Parathyroid adenoma (tissue), 2 donors: ENCODE data around the gene RASA3.

Experiments used
- H2AFZ ChIP-seq: fragments of 300-600 bp; sonication (generic); one replicate; pipeline ENCODE4 v1.7.0; 2017; ENCODE audit warnings: antibody characterized with exemption, mild to moderate bottlenecking
- H3K27ac ChIP-seq: fragments of 300-600 bp; sonication (generic); one replicate; pipeline ENCODE4 v1.7.0; 2017
- H3K27me3 ChIP-seq: fragments of 300-600 bp; sonication (generic); one replicate; pipeline ENCODE4 v1.7.0; 2017; ENCODE audit warnings: low read length; ENCODE audit not compliant: control insufficient read depth, insufficient read depth
- H3K36me3 ChIP-seq: fragments of 300-600 bp; sonication (generic); one replicate; pipeline ENCODE4 v1.7.0; 2017; ENCODE audit warnings: low read length; ENCODE audit not compliant: control insufficient read depth, insufficient read depth
- H3K4me1 ChIP-seq: fragments of 300-600 bp; sonication (generic); one replicate; pipeline ENCODE4 v1.7.0; 2017; ENCODE audit warnings: control low read depth
- H3K4me2 ChIP-seq: fragments of 300-600 bp; sonication (generic); one replicate; pipeline ENCODE4 v1.7.0; 2017; ENCODE audit warnings: low read length
- H3K4me3 ChIP-seq: fragments of 300-600 bp; sonication (generic); one replicate; pipeline ENCODE4 v1.7.0; 2017; ENCODE audit warnings: low read depth, low read length
- H3K79me2 ChIP-seq: fragments of 300-600 bp; sonication (generic); one replicate; pipeline ENCODE4 v1.7.0; 2017; ENCODE audit warnings: control low read depth
- H3K9ac ChIP-seq: fragments of 300-600 bp; sonication (generic); one replicate; pipeline ENCODE4 v1.7.0; 2017; ENCODE audit warnings: mild to moderate bottlenecking
- H3K9me3 ChIP-seq: fragments of 300-600 bp; sonication (generic); one replicate; pipeline ENCODE4 v1.7.0; 2017; ENCODE audit warnings: low read length; ENCODE audit not compliant: control insufficient read depth
- TF ChIP-seq, protein P1 (sequence below): fragments of 300-600 bp; sonication (generic); IDR thresholded peaks from one replicate; pipeline ENCODE4 v1.7.0; 2017; ENCODE audit warnings: antibody characterized with exemption, mild to moderate bottlenecking
- donor health status: primary hyperparathyroidism.

RASA3 gene

DNA sequence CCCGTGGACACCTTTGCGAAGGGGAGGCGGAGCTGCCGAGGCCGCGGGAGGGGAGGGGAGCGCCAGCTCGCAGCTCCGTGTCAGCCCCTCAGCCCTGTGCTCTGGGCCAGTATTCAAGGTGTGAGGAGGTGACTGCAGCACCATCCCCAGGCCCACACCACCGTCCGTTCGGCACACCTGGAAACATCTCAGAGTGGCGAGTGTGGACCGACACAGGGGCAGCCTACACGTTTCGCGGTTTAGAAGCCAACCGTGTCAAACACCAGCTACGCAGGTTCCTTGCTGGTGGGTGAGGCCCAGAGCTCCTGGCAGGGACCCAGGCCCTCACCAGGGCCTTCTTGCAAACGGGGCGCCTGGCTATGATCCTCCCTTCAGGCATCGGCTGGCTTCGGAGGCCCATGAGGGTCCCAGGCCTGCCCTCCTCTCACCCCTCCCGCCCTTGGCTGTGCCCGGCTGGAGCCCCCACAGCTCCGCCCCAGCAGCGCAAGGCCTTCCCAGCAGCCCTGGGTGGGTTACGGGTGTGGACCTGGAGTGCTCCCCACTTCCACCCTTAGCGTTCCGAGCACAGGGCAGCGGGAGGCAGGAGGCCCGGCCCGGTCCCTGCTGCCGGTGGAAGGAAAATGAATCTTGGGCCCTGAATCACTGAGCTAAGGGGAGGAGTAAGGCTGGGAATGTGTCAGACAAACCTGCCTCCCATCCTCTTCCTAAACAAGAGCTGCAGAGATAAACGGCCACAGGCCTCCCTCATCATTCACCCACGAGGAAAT lies 159.8 kb downstream of the RASA3 start:
- Histone ChIP-seq H3K79me2 (no peaks in the 10 kb centered on the region), H3K27ac (no peak overlapping the region), H3K4me2 (no peak overlapping the region), H3K27me3 (no peaks in the 10 kb centered on the region), H3K4me3 (no peak overlapping the region), H3K9ac (no peak overlapping the region), H3K9me3 (no peaks in the 10 kb centered on the region), H3K4me1 (no peaks in the 10 kb centered on the region), H2AFZ (no peak overlapping the region), H3K36me3 (no peaks in the 10 kb centered on the region)
- TF ChIP-seq, protein P1, sequence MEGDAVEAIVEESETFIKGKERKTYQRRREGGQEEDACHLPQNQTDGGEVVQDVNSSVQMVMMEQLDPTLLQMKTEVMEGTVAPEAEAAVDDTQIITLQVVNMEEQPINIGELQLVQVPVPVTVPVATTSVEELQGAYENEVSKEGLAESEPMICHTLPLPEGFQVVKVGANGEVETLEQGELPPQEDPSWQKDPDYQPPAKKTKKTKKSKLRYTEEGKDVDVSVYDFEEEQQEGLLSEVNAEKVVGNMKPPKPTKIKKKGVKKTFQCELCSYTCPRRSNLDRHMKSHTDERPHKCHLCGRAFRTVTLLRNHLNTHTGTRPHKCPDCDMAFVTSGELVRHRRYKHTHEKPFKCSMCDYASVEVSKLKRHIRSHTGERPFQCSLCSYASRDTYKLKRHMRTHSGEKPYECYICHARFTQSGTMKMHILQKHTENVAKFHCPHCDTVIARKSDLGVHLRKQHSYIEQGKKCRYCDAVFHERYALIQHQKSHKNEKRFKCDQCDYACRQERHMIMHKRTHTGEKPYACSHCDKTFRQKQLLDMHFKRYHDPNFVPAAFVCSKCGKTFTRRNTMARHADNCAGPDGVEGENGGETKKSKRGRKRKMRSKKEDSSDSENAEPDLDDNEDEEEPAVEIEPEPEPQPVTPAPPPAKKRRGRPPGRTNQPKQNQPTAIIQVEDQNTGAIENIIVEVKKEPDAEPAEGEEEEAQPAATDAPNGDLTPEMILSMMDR: no peak

DNA sequence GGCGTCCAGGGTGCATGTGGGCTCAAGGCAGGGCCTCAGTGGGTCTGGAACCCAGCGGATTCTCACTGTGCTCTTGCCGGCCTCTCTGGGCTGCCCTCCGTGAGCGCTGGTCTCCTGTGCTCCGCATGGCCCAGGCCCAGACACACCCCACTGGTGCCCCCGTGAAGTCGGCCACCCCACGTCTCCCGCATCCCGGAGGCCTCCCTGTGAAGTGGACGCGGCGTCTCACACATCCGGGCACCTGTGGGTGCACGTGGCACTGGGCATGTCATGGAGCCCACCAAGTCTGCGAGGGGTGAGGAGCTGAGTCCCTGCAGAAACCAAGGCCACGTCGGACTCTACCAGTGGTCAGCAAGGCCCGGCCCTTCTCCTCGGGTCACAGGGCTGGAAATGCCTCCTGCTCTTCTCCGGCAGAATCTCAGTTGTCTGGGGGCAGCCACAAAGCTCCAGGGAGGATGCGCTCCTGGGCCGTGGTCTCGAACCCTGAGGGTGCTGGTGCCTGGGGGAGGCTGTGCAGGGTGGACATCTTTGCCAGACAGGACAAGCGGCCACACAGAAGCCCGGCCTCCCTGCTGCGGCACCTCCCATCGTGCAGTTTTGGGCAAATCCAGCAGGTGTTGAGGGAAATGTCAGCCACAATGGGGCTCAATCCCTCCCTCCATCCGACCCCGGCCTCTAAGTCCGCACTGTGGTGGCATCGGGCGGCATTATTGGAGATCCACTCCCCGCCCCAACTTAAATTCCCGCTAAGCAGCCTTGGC lies 160.8 kb downstream of the RASA3 start:
- no peaks in the 10 kb centered on the region for H3K79me2 ChIP-seq
- H3K36me3 ChIP-seq: no peaks in the 10 kb centered on the region
- H3K4me1 ChIP-seq: no peaks in the 10 kb centered on the region
- H3K9me3 ChIP-seq: no peaks in the 10 kb centered on the region
- H3K4me3 ChIP-seq: no peak overlapping the region
- no peak overlapping the region for H3K27ac ChIP-seq
- no peak overlapping the region for H3K4me2 ChIP-seq
- H2AFZ ChIP-seq: no peak overlapping the region
- TF ChIP-seq, protein P1: no peak
- H3K9ac ChIP-seq: no peak overlapping the region
- H3K27me3 ChIP-seq: no peaks in the 10 kb centered on the region

DNA sequence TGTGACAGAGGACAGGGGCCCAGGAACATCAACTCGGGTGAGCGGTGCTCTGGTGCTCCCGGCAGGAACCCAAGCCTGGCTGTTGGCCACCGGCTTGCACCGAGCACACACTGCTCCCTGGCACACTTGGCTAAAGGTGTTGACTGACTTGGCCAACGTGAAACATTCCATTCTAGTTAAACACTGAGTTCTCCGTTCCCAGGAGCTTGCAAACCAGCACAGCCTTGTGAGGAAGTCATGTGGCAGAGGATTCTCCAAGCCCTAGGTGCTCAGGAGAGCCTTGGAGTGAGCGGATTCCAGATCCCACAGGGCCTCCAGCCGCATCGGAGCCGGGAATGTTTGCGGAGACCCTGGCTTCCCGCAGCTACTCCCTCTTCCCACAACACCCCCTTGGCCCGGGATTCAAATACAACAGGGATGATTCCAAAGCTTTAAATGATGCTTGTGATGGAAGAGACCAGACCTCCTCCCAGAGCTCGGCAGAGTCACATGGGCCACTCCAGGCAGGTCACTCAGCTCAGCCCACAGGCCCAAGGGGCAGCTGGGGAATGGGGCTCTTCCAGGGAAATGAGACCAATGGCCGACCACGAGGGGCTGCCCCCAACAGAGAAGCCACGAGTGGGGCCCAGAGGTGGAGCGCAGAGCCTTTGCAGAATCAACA lies 161.5 kb downstream of the RASA3 start:
- no peaks in the 10 kb centered on the region for H3K36me3 ChIP-seq
- no peak overlapping the region for H3K27ac ChIP-seq
- no peak overlapping the region for H2AFZ ChIP-seq
- H3K4me3 ChIP-seq: no peak overlapping the region
- TF ChIP-seq, protein P1: no peak
- H3K79me2 ChIP-seq: no peaks in the 10 kb centered on the region
- H3K9ac ChIP-seq: no peak overlapping the region
- H3K9me3 ChIP-seq: no peaks in the 10 kb centered on the region
- no peaks in the 10 kb centered on the region for H3K27me3 ChIP-seq
- H3K4me2 ChIP-seq: no peak overlapping the region
- no peaks in the 10 kb centered on the region for H3K4me1 ChIP-seq

DNA sequence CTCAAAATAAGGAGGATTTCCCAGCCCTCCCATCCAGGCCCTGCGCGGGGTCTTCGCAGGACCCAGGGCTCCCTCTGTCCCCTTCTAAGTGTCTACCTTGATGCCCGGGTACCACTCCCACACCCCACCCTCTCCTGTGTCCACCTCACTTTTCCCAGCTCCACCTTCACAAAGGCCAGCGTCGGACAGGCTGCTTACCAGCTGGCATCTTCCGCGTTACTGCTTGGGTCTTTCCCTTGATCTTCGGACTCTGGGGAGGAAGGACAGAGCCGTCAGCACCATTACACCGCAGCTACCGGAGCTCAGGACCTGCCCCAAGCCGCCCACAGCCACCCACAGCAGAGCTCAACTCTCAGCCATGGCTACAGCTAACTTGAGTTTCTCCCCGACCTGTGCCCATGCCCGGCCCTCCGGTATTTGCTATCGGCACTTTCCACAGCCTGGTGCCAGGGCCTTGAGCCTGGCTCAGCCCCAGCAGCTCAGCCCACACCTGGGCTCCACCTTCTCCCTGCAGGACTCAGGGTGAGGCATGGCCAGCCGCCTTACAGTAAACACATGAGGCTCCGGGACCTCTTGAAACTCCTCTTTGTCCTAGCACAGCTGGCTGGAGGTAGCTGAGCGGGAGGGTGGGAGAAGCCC lies 162.3 kb downstream of the RASA3 start:
- Histone ChIP-seq H3K4me2 (no peak overlapping the region), H3K4me3 (no peak overlapping the region), H2AFZ (no peak overlapping the region), H3K27ac (no peak overlapping the region), H3K9me3 (no peaks in the 10 kb centered on the region), H3K4me1 (no peaks in the 10 kb centered on the region), H3K9ac (no peak overlapping the region), H3K79me2 (no peaks in the 10 kb centered on the region), H3K27me3 (no peaks in the 10 kb centered on the region), H3K36me3 (no peaks in the 10 kb centered on the region)
- TF ChIP-seq, protein P1: no peak
